A673 (cell line): ENCODE measurements around the gene ADI1.

ENCODE experiments used
- EZH2 ChIP-seq: fragments of 200-600 bp; sonication (generic); IDR thresholded peaks from 2 replicates; pipeline ENCODE4 v1.6.1; 2017; ENCODE audit warnings: borderline replicate concordance, low read depth, mild to moderate bottlenecking, mixed read lengths, antibody characterized with exemption, low read length; ENCODE audit not compliant: poor library complexity, severe bottlenecking
- TF ChIP-seq, protein P1 (sequence below): fragments of 300-800, 200-600 bp; sonication (generic); conservative IDR thresholded peaks from 2 replicates; pipeline ENCODE4 v1.5.1; 2017; ENCODE audit warnings: low read depth, mild to moderate bottlenecking, antibody characterized with exemption, low read length, moderate library complexity, mixed read lengths

DNA sequence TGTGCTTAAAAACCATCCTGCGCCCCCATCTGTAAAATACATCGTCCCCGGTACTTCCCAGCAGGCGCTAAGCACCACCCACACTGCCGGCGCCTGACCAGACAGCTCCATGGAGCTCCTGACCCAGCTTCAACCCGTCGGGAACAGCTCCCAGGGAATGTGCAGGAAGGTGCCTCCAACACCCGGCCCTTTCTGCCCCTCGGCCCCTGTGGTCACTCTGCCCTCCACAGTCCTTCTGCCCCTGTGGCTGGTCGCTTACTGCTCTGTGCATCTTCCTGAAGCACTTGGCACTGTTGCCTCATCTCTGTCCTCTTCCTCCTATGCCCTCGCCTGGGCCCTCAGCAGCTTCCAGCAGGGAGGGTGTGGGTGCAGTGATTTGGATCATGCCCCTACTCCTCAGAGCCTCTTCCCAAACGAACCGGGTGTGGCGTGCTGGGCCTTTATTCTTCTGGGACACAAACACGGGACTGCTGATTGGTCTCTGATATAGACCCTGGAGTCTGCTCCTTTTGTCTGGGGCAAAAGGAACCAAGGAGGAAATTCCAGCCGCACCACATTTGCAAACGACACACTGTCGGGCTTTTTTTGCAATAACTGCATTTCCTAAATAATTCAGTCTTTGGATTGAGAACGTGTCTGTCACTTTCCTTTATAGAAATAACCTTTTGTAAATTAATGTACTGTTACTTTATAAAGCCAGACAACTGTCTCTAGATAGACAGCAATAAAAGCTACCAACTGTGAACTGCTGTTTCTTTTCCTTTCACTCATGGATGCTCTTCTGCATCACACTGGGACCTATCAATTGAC lies 65.9 kb downstream of the ADI1 start:
- TF ChIP-seq, protein P1, sequence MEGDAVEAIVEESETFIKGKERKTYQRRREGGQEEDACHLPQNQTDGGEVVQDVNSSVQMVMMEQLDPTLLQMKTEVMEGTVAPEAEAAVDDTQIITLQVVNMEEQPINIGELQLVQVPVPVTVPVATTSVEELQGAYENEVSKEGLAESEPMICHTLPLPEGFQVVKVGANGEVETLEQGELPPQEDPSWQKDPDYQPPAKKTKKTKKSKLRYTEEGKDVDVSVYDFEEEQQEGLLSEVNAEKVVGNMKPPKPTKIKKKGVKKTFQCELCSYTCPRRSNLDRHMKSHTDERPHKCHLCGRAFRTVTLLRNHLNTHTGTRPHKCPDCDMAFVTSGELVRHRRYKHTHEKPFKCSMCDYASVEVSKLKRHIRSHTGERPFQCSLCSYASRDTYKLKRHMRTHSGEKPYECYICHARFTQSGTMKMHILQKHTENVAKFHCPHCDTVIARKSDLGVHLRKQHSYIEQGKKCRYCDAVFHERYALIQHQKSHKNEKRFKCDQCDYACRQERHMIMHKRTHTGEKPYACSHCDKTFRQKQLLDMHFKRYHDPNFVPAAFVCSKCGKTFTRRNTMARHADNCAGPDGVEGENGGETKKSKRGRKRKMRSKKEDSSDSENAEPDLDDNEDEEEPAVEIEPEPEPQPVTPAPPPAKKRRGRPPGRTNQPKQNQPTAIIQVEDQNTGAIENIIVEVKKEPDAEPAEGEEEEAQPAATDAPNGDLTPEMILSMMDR, result no peak
- TF ChIP-seq EZH2, result no peak
